Endodermal cell (in vitro differentiated cells): ENCODE data around the gene SOHLH1. TPM values are rescaled to one million over a fixed set of nuclear protein-coding genes. Genes with fewer than 3 reads are reported as not detected.

Source experiments
- DNase-seq: peaks from one replicate; pipeline ENCODE4 v3.0.0-alpha.2; 2017
- H3K27ac ChIP-seq: 2 replicates; pipeline ENCODE4 v1.5.1; 2013; ENCODE audit warnings: mild to moderate bottlenecking, low read depth, low read length, moderate library complexity
- H3K27me3 ChIP-seq: 2 replicates; pipeline ENCODE4 v1.6.1; 2013; ENCODE audit warnings: mild to moderate bottlenecking, low read length, moderate library complexity; ENCODE audit not compliant: insufficient read depth, control insufficient read depth, poor library complexity, severe bottlenecking
- H3K36me3 ChIP-seq: 2 replicates; pipeline ENCODE4 v1.7.0; 2013; ENCODE audit warnings: mild to moderate bottlenecking, low read length, moderate library complexity; ENCODE audit not compliant: control insufficient read depth, insufficient read depth
- H3K4me1 ChIP-seq: one replicate; pipeline ENCODE4 v1.7.0; 2013; ENCODE audit warnings: low read length; ENCODE audit not compliant: control insufficient read depth, insufficient read depth
- H3K4me3 ChIP-seq: 2 replicates; pipeline ENCODE4 v1.5.1; 2013; ENCODE audit warnings: mild to moderate bottlenecking, low read length, moderate library complexity
- H3K9ac ChIP-seq: 2 replicates; pipeline ENCODE4 v1.6.1; 2013; ENCODE audit warnings: mild to moderate bottlenecking, low read length, moderate library complexity; ENCODE audit not compliant: poor library complexity, severe bottlenecking; ENCODE audit errors: extremely low read depth
- H3K9me3 ChIP-seq: 2 replicates; pipeline ENCODE4 v1.6.1; 2013; ENCODE audit warnings: mild to moderate bottlenecking, low read length, moderate library complexity; ENCODE audit not compliant: control insufficient read depth
- H3K27ac Mint-ChIP-seq: 2 replicates; pipeline ENCODE4 v1.8.0; 2020; ENCODE audit warnings: mixed read lengths
- H3K27me3 Mint-ChIP-seq: 2 replicates; pipeline ENCODE4 v1.8.0; 2021; ENCODE audit warnings: mild to moderate bottlenecking, mixed read lengths; ENCODE audit not compliant: insufficient read depth
- H3K36me3 Mint-ChIP-seq: 2 replicates; pipeline ENCODE4 v1.8.0; 2020; ENCODE audit warnings: low read depth, mixed read lengths
- H3K4me1 Mint-ChIP-seq: 2 replicates; pipeline ENCODE4 v1.8.0; 2020; ENCODE audit warnings: mixed read lengths
- H3K4me3 Mint-ChIP-seq: 2 replicates; pipeline ENCODE4 v1.8.0; 2020; ENCODE audit warnings: mild to moderate bottlenecking, moderate library complexity, mixed read lengths
- H3K9me3 Mint-ChIP-seq: 2 replicates; pipeline ENCODE4 v1.8.0; 2020; ENCODE audit warnings: mild to moderate bottlenecking, mixed read lengths
- WGBS, 2 experiments: methylation state at CpG; one replicate each; pipeline versions ENCODE4 v1.1.5 to v1.1.7; 2013; ENCODE audit warnings: missing lambda C conversion rate in 2 of 2, mixed read lengths in 1 of 2; ENCODE audit not compliant: insufficient coverage in 1 of 2, insufficient read length in 1 of 2; 5-methylcytosine and 5-hydroxymethylcytosine counted together
- total RNA-seq, 2 donors: library from RNA; stranded (reverse); fragmentation: NEBNext Ultra II Directional in 1 of 2; extraction: Animal tissue kit (Norgen Biotek cat#: 25700) in 1 of 2; gene quantifications; 2 replicates in 1 of 2; 3 replicates in 1 of 2; pipeline ENCODE4 v1.2.1, GENCODE V29; 2021
- TF ChIP-seq, protein P1 (sequence below): fragments of 200-600 bp; sonication (generic); conservative IDR thresholded peaks from 2 replicates; pipeline ENCODE4 v1.5.0; 2021; ENCODE audit warnings: antibody characterized with exemption, mild to moderate bottlenecking

SOHLH1 gene
- total RNA-seq, 2 donors from 2014 or later: not detected

DNA sequence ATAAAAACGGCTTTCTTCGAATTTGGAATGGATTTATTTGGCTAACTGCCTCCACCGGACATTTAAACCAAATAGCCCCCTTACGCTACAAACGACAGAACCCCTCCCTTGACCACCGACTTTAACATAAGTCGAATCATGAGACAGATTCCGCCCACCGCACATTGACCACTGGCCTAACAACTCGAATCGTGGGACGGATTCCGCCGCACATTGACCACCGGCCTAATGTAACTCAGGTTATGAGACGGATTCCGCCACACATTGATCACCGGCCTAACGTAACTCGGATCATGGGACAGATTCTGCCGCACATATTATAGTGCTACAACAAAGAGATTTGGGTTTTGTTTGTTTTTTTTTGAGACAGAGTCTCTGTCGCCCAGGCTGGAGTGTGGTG is 38.9 kb downstream of the SOHLH1 start:
- no peak overlapping the region for H3K4me3 Mint-ChIP-seq
- WGBS, 2 experiments: 92 to 94% methylated on average over 22 of the region's 22 CpGs
- Histone ChIP-seq H3K9me3 (no peaks in the 10 kb centered on the region), H3K4me3 (no peak overlapping the region), H3K4me1 (no peaks in the 10 kb centered on the region), H3K9ac (no peak overlapping the region), H3K27ac (no peak overlapping the region), H3K36me3 (no peaks in the 10 kb centered on the region), H3K27me3 (no peaks in the 10 kb centered on the region)
- no peaks in the 10 kb centered on the region for H3K27me3 Mint-ChIP-seq
- H3K27ac Mint-ChIP-seq: no peak overlapping the region
- H3K4me1 Mint-ChIP-seq: peaks cover 7% of the 10 kb centered on the region
- no peaks in the 10 kb centered on the region for H3K36me3 Mint-ChIP-seq
- TF ChIP-seq, protein P1, sequence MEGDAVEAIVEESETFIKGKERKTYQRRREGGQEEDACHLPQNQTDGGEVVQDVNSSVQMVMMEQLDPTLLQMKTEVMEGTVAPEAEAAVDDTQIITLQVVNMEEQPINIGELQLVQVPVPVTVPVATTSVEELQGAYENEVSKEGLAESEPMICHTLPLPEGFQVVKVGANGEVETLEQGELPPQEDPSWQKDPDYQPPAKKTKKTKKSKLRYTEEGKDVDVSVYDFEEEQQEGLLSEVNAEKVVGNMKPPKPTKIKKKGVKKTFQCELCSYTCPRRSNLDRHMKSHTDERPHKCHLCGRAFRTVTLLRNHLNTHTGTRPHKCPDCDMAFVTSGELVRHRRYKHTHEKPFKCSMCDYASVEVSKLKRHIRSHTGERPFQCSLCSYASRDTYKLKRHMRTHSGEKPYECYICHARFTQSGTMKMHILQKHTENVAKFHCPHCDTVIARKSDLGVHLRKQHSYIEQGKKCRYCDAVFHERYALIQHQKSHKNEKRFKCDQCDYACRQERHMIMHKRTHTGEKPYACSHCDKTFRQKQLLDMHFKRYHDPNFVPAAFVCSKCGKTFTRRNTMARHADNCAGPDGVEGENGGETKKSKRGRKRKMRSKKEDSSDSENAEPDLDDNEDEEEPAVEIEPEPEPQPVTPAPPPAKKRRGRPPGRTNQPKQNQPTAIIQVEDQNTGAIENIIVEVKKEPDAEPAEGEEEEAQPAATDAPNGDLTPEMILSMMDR: no peak
- DNase-seq: no peak
- peaks cover 11% of the 10 kb centered on the region for H3K9me3 Mint-ChIP-seq

DNA sequence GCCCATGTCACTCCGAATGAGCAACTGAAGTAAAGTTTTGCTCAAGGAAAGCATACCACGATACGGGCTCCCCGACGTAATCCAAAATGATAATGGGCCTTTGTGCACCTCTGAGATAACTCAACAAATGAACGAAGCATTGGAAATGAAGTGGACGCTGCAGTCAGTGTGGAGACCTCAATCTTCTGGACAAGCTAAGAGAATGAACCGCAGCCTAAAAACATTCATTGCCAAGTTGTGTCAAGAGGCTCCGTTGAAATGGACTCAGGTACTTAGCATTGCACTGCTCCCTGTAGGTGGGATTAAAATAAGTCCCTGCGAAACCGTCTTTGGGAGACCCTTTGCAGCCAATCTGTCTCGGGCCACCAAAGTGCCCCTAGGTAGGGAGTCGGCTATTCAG is 40.0 kb downstream of the SOHLH1 start:
- Mint-ChIP-seq H3K27me3 (no peaks in the 10 kb centered on the region), H3K9me3 (peaks cover 21% of the 10 kb centered on the region), H3K36me3 (no peaks in the 10 kb centered on the region), H3K27ac (no peak overlapping the region), H3K4me1 (peaks cover 7% of the 10 kb centered on the region), H3K4me3 (no peak overlapping the region)
- Histone ChIP-seq H3K27ac (no peak overlapping the region), H3K9ac (no peak overlapping the region), H3K9me3 (peaks cover 2% of the 10 kb centered on the region), H3K4me1 (no peaks in the 10 kb centered on the region), H3K36me3 (no peaks in the 10 kb centered on the region), H3K4me3 (no peak overlapping the region), H3K27me3 (no peaks in the 10 kb centered on the region)
- WGBS, 2 experiments: 91% methylated on average over 13 of the region's 13 CpGs
- TF ChIP-seq, protein P1: no peak
- no peak for DNase-seq

DNA sequence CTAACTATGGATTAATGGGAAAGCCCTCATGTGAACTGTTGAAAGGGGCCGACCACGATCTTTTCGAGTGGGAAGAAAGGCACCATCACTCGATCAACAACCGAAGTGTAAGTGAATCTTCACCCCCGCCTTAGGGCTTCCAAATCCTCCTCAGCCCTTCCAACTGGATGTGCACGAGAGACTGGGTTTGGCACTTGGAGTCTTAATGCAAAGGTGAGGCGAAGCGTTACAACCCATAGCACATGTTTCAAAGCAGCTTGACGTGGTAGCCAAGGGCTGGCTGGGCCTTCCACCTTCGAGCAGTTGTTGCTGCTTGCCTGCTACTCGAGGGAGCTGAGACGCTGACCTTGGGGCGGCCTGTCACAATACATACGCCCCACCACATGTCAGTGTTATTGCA is 41.9 kb downstream of the SOHLH1 start:
- WGBS, 2 experiments: 87% methylated on average over 13 to 15 of the region's 15 CpGs
- TF ChIP-seq, protein P1: no peak

More for the DNA sequence above, 41.9 kb downstream of the SOHLH1 start:
- no peak overlapping the region for H3K4me3 ChIP-seq
- Mint-ChIP-seq H3K27me3 (no peaks in the 10 kb centered on the region), H3K4me1 (peaks cover 7% of the 10 kb centered on the region), H3K4me3 (no peak overlapping the region), H3K27ac (no peak overlapping the region), H3K9me3 (peaks cover 38% of the 10 kb centered on the region), H3K36me3 (no peaks in the 10 kb centered on the region)
- peaks cover 15% of the 10 kb centered on the region for H3K9me3 ChIP-seq
- no peak for DNase-seq
- no peaks in the 10 kb centered on the region for H3K27me3 ChIP-seq
- H3K27ac ChIP-seq: no peak overlapping the region
- H3K36me3 ChIP-seq: no peaks in the 10 kb centered on the region
- H3K4me1 ChIP-seq: no peaks in the 10 kb centered on the region
- H3K9ac ChIP-seq: no peak overlapping the region
